ENCODE results near the gene AOAH.

The AOAH gene

DNA sequence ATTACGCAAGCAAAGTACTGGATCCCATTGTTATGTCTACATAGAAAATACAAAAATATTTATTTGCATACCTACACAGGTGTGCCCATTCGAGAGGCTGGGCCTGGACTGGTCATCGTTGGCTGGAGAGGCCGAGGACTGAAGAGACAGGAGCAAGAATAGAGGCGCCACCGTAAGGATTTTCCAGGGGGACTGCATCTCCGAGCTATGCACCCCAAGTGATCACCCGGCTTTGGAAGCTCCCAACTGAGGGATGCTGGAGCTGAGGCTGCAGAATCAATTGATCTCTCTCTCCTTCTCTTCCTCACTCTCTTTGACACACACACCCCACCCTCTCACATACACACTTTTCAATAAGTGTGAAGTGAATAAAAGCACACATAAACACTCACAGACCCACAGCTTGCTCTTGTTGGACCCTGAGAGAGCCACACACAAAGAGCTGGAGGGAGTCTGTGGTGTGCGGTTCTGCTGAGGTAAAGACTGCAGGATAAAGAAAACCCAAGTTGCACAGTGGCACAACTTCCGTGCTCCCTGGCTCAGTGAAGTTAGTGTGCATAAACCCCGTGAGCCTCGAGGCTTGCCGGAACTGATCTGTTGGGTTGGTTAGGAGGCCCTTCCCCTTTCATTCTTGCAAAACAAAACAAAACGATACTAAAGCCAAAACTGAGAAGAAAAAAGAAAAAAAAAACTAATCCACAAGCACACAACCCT, at the start of gene AOAH:
Gene AOAH, minus strand, starts transcription at position 544 of the 714 bp plus-strand sequence. Its CDS starts 346 bp downstream, at position 198.
- no peaks in the 10 kb centered on the region for H3K27me3 ChIP-seq (ENCODE audit: insufficient read depth, low read depth, severe bottlenecking)
- no peaks in the 10 kb centered on the region for H3K9me3 ChIP-seq (ENCODE audit: severe bottlenecking)
- H3K36me3 ChIP-seq, result no peaks in the 10 kb centered on the region
- TF ChIP-seq, protein P1, sequence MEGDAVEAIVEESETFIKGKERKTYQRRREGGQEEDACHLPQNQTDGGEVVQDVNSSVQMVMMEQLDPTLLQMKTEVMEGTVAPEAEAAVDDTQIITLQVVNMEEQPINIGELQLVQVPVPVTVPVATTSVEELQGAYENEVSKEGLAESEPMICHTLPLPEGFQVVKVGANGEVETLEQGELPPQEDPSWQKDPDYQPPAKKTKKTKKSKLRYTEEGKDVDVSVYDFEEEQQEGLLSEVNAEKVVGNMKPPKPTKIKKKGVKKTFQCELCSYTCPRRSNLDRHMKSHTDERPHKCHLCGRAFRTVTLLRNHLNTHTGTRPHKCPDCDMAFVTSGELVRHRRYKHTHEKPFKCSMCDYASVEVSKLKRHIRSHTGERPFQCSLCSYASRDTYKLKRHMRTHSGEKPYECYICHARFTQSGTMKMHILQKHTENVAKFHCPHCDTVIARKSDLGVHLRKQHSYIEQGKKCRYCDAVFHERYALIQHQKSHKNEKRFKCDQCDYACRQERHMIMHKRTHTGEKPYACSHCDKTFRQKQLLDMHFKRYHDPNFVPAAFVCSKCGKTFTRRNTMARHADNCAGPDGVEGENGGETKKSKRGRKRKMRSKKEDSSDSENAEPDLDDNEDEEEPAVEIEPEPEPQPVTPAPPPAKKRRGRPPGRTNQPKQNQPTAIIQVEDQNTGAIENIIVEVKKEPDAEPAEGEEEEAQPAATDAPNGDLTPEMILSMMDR (IDR thresholded peaks at IDR 0.05; ENCODE audit: low read depth, low read length), result no peak
- no peak within 1 kb of the TSS for H3K27ac ChIP-seq
- DNase-seq, result no peak
- H3K4me3 ChIP-seq (ENCODE audit: low read depth, low read length), result no peak within 1 kb of the TSS

DNA sequence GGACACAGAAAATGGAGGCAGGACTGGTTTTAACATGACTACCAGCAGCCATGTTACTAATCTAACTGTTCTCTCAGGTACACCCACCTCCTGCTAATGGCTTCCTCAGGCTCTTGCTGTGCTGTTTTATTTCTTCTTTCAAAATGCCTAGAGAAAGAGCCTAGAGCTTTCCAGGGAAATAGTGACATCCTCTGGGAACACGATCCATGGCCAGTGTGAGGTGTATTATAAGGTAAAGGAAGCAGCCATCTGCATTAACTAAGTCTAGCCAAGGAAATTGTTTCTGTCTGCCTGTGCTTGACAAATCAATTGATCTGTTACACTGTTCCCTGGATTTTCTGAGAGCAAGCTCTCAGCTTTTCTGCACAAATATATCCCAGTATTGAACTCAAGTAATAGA, 42.2 kb upstream of the AOAH start:
- no peak overlapping the region for H3K27ac ChIP-seq
- H3K4me3 ChIP-seq (ENCODE audit: low read depth, low read length), result no peak overlapping the region
- TF ChIP-seq, protein P1 (IDR thresholded peaks at IDR 0.05; ENCODE audit: low read depth, low read length), result no peak
- H3K36me3 ChIP-seq, result no peaks in the 10 kb centered on the region
- H3K9me3 ChIP-seq (ENCODE audit: severe bottlenecking), result no peaks in the 10 kb centered on the region
- H3K27me3 ChIP-seq (ENCODE audit: insufficient read depth, low read depth, severe bottlenecking), result no peaks in the 10 kb centered on the region
- DNase-seq, result no peak

DNA sequence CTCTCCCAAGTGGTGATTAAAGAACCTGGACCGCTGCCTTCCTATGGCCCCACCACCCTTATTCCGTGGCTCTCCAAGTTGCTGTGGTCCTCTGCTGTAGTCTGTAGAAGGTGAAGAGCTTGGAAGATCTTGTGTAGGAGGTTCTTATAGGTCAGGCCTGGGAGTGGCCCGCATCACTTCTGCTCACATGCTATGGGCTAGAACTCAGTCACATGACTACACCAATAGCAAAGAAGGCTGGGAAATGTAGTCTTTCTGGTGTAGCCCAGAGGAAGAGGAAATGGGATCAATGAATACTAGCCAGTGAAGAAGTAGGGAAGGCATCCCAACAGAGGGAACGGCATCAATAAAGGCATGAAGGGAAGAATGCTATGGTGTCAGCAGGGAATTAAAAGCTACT, 41.3 kb upstream of the AOAH start:
- no peaks in the 10 kb centered on the region for H3K9me3 ChIP-seq (ENCODE audit: severe bottlenecking)
- no peaks in the 10 kb centered on the region for H3K27me3 ChIP-seq (ENCODE audit: insufficient read depth, low read depth, severe bottlenecking)
- no peak for DNase-seq
- TF ChIP-seq, protein P1 (IDR thresholded peaks at IDR 0.05; ENCODE audit: low read depth, low read length), result no peak
- no peak overlapping the region for H3K4me3 ChIP-seq (ENCODE audit: low read depth, low read length)
- H3K27ac ChIP-seq, result no peak overlapping the region
- H3K36me3 ChIP-seq, result no peaks in the 10 kb centered on the region

GRCh38 chr7:36764929-36765328, 40.6 kb upstream of the AOAH start:
- H3K9me3 ChIP-seq (ENCODE audit: severe bottlenecking), result no peaks in the 10 kb centered on the region
- no peaks in the 10 kb centered on the region for H3K27me3 ChIP-seq (ENCODE audit: insufficient read depth, low read depth, severe bottlenecking)
- no peak for DNase-seq
- H3K27ac ChIP-seq, result no peak overlapping the region
- no peaks in the 10 kb centered on the region for H3K36me3 ChIP-seq
- H3K4me3 ChIP-seq (ENCODE audit: low read depth, low read length), result no peak overlapping the region
- TF ChIP-seq, protein P1 (IDR thresholded peaks at IDR 0.05; ENCODE audit: low read depth, low read length), result no peak

GRCh38 chr7:36763132-36763816, 39.0 kb upstream of the AOAH start:
- no peak for DNase-seq

More at GRCh38 chr7:36763132-36763816, 39.0 kb upstream of the AOAH start:
- TF ChIP-seq, protein P1 (IDR thresholded peaks at IDR 0.05; ENCODE audit: low read depth, low read length), result no peak
- Histone ChIP-seq H3K36me3 (no peaks in the 10 kb centered on the region), H3K27ac (no peak overlapping the region), H3K4me3 (ENCODE audit: low read depth, low read length) (no peak overlapping the region), H3K27me3 (ENCODE audit: insufficient read depth, low read depth, severe bottlenecking) (no peaks in the 10 kb centered on the region), H3K9me3 (ENCODE audit: severe bottlenecking) (no peaks in the 10 kb centered on the region)

Data from WERI-Rb-1 (cell line).